Stimulated activated naive CD4-positive, alpha-beta T cell treated with Interleukin-2 at 50 U/mL for 16 hours (primary cell): Measurements from ENCODE around the gene SOCS7.
"Not testable (repeated sequence)": the region's sequence is repeated elsewhere in the genome, so short reads cannot be mapped to it uniquely, and the experiment has no call there.

Experiments
- DNase-seq: peaks from one replicate; lab custom pipeline; 2025; lab: John Stamatoyannopoulos, UW

SOCS7 gene

GRCh38 chr17:38421171-38421841 lies 69.7 kb downstream of the SOCS7 start:
- no peak for DNase-seq

GRCh38 chr17:38421871-38422827 lies 70.5 kb downstream of the SOCS7 start:
- no peak for DNase-seq

GRCh38 chr17:38424297-38424972 lies 72.8 kb downstream of the SOCS7 start:
- DNase-seq = no peak

GRCh38 chr17:38425031-38425430 lies 73.4 kb downstream of the SOCS7 start:
- DNase-seq = no peak

GRCh38 chr17:38425744-38426143 lies 74.1 kb downstream of the SOCS7 start:
- no peak for DNase-seq

- no peak for DNase-seq
These were observed 74.8 kb downstream of the SOCS7 start for GRCh38 chr17:38426441-38426840.

- no peak for DNase-seq
These were observed 75.7 kb downstream of the SOCS7 start for GRCh38 chr17:38427160-38427949.

- DNase-seq = peak; percentile 32
These were observed 76.5 kb downstream of the SOCS7 start, which contains the start of gene ARHGAP23 for GRCh38 chr17:38428112-38428642. TSS of gene ARHGAP23 (plus strand) at chr17:38428464. CDS start at chr17:38428486, 22 bp downstream.

GRCh38 chr17:38428643-38429371 lies 77.2 kb downstream of the SOCS7 start:
- no peak for DNase-seq

- DNase-seq = no peak
These were observed 77.9 kb downstream of the SOCS7 start for GRCh38 chr17:38429476-38430100.

- DNase-seq = no peak
These were observed 78.7 kb downstream of the SOCS7 start for GRCh38 chr17:38430316-38430715.

GRCh38 chr17:38430822-38431221 lies 79.2 kb downstream of the SOCS7 start:
- no peak for DNase-seq

GRCh38 chr17:38431346-38432145 lies 79.9 kb downstream of the SOCS7 start:
- no peak for DNase-seq

- DNase-seq = no peak
These were observed 82.6 kb downstream of the SOCS7 start for GRCh38 chr17:38434178-38434665.

- no peak for DNase-seq
These were observed 84.2 kb downstream of the SOCS7 start for GRCh38 chr17:38435795-38436194.

GRCh38 chr17:38436386-38436785 lies 84.7 kb downstream of the SOCS7 start:
- no peak for DNase-seq

GRCh38 chr17:38437313-38437712 lies 85.7 kb downstream of the SOCS7 start:
- DNase-seq = not testable (repeated sequence)

GRCh38 chr17:38439436-38439835 lies 87.8 kb downstream of the SOCS7 start:
- DNase-seq = no peak
